SK-N-MC (cell line): Measurements from ENCODE around the gene ARHGAP33.

Experiments used
- EZH2 ChIP-seq: fragments of 200-600 bp; sonication (generic); IDR thresholded peaks from one replicate; pipeline ENCODE4 v1.6.1; 2017; ENCODE audit warnings: antibody characterized with exemption
- FOXP2 ChIP-seq: optimal IDR thresholded peaks from 2 replicates; pipeline ENCODE3; 2011; ENCODE audit warnings: mild to moderate bottlenecking, moderate library complexity; ENCODE audit not compliant: insufficient read depth; ENCODE audit errors: extremely low read length, control extremely low read depth
- POLR2AphosphoS5 ChIP-seq: IDR thresholded peaks from 2 replicates; pipeline ENCODE4 v1.6.1; 2012; ENCODE audit warnings: mild to moderate bottlenecking, low read depth, low read length, borderline replicate concordance

DNA sequence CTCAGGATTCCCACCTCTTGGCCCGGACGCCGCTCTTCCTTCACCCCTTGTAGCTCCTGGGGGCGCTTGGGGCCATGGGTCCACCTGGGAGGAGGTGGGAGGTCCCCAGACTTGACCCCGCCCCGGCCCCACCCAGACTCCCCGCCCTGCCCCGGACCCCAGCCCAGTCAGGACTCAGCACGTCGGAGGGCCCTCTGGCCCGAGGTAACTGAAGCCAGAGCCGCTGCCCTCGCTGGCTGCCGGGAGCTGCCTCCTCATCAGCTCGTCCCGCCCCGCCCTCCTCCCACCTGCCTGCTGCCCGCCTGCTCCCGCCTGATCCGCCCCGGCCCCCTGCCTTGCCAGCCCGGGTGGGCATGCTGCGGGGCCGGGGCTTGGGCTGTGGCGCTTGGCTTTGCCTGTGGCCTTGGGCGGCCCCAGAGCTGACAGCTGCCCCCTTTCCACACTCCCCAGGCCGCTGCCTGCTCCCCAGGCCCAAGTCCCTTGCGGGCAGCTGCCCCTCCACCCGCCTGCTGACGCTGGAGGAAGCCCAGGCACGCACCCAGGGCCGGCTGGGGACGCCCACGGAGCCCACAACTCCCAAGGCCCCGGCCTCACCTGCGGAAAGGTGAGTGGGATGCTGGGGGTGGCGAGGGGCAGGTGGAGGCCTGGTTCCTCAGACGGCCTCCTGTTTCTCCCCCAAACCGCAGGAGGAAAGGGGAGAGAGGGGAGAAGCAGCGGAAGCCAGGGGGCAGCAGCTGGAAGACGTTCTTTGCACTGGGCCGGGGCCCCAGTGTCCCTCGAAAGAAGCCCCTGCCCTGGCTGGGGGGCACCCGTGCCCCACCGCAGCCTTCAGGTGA lies 9.4 kb downstream of the ARHGAP33 start:
- TF ChIP-seq EZH2 (no peak), FOXP2 (no peak), POLR2AphosphoS5 (no peak)
